GM19372 (cell line): Measurements from ENCODE around the gene ZNF256.

Experiments
- ATAC-seq: cut with Tn5 transposase; IDR thresholded peaks from one replicate; pipeline ENCODE4 v1.9.1; 2021; ENCODE audit warnings: mild to moderate bottlenecking, low read depth, moderate library complexity; ENCODE audit not compliant: unreplicated experiment

The ZNF256 gene

DNA sequence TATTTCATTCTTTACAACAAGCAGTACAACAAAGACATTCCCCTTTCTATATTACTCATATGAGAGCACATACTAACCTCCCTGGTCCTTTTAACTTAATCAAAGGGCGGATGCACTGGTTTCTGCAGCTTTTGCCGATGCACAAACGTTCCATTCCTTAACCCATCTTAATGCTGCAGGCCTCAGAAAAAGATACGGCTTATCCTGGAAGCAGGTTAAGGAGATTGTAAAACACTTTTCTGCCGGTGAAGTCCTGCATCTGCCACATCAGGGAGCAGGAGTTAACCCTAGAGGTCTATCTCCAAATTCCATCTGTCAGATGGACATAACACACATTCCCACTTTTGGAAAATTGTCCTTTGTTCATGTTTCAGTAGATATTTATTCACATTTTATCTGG lies 47.2 kb downstream of the ZNF256 start:
- no peak for ATAC-seq
